Measurements from ENCODE around the gene LRRC4B. TPM values are rescaled to one million over a fixed set of nuclear protein-coding genes. Genes with fewer than 3 reads are reported as not detected.
"Not testable (repeated sequence)": the region's sequence is repeated elsewhere in the genome, so short reads cannot be mapped to it uniquely, and the experiment has no call there.

The LRRC4B gene
- total RNA-seq, 1 donor from 2014 or later = 0.47 TPM

DNA sequence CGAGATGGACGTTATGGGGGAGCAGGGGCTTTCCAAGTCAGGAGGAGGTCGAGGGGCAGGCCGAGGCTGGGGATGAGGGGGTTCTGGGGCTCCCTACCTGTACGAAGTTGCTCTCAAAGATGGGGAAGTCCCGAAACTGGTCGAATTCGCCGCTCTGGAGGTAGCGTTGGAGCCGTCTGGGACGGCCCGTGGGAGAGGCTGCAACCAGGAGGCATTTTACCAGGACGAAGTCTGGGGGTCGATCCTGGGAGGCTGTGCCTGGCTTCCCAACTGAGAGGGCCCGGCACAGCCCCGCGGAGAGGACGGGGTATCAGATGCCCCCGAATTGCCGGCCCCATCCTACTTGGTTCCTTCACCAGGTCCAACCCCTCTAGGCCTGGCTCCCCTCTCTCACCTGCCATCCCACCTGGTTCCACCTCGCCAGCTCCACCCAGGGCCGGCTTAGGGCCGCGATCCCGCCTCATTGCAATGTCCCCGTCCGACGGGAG lies 92.5 kb downstream of the LRRC4B start:
- H3K4me1 ChIP-seq = peaks cover 32% of the 10 kb centered on the region
- peaks cover 29% of the 10 kb centered on the region for H3K36me3 ChIP-seq
- TF ChIP-seq, protein P1, sequence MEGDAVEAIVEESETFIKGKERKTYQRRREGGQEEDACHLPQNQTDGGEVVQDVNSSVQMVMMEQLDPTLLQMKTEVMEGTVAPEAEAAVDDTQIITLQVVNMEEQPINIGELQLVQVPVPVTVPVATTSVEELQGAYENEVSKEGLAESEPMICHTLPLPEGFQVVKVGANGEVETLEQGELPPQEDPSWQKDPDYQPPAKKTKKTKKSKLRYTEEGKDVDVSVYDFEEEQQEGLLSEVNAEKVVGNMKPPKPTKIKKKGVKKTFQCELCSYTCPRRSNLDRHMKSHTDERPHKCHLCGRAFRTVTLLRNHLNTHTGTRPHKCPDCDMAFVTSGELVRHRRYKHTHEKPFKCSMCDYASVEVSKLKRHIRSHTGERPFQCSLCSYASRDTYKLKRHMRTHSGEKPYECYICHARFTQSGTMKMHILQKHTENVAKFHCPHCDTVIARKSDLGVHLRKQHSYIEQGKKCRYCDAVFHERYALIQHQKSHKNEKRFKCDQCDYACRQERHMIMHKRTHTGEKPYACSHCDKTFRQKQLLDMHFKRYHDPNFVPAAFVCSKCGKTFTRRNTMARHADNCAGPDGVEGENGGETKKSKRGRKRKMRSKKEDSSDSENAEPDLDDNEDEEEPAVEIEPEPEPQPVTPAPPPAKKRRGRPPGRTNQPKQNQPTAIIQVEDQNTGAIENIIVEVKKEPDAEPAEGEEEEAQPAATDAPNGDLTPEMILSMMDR (IDR thresholded peaks at IDR 0.05; ENCODE audit: borderline replicate concordance) = no peak
- H3K27me3 ChIP-seq (ENCODE audit: low read depth) = no peaks in the 10 kb centered on the region
- intact Hi-C loops (cut with micrococcal nuclease) = no loop called here
- peak overlapping the region; percentile 64 for H3K27ac ChIP-seq (replicated peaks)
- H3K4me3 ChIP-seq = peak overlapping the region; percentile 73
- H3K9me3 ChIP-seq (replicated peaks) = no peaks in the 10 kb centered on the region
- DNase-seq = no peak

DNA sequence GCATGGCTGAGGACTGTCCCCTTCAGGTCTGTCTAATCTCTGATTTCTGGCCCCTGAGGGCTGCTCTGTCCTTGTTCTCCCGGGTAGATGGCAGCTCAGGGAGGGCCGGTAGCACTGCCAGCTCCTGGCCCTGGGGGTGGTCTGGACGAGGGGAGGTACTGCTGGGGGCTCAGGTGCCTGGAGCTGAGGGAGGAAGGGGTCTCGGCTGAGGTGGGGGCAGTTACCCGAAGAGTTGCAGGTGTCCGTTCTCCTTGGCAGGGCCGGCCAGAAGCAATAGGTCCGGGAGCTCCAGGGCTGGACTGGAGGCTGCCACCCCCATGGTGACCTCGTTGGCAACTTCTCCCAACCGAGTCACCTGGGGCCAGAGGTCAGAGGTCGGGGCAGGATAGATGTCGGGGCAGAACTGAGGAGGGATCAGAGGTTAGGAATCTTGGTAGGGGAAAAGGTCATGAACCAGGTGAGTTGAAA lies 93.1 kb downstream of the LRRC4B start:
- H3K4me1 ChIP-seq = peaks cover 32% of the 10 kb centered on the region
- H3K27ac ChIP-seq (replicated peaks) = no peak overlapping the region
- TF ChIP-seq, protein P1 (IDR thresholded peaks at IDR 0.05; ENCODE audit: borderline replicate concordance) = no peak
- DNase-seq = no peak
- intact Hi-C loops (cut with micrococcal nuclease) = no loop called here
- no peaks in the 10 kb centered on the region for H3K27me3 ChIP-seq (ENCODE audit: low read depth)
- H3K9me3 ChIP-seq (replicated peaks) = no peaks in the 10 kb centered on the region
- no peak overlapping the region for H3K4me3 ChIP-seq
- peaks cover 22% of the 10 kb centered on the region for H3K36me3 ChIP-seq

DNA sequence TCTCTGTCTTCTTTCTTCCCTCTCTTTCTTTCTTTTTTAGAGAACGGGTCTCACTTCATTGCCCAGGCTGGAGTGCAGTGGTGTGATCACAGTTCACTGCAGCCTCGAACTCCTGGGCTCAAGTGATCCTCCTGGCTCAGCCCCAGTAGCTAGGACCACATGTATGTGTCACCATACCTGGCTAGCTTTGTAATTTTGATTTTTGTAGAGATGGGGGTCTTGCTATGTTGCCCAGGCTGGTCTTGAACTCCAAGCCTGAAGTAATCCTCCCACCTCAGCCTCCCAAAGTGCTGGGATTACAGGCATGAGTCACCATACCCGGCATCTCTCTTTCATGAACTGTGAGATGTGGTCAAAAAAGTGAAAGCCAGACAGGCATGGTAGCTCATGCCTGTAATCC lies 94.9 kb downstream of the LRRC4B start:
- H3K4me1 ChIP-seq = peaks cover 20% of the 10 kb centered on the region
- H3K27me3 ChIP-seq (ENCODE audit: low read depth); H3K4me3 ChIP-seq; DNase-seq; intact Hi-C loops (cut with micrococcal nuclease); H3K27ac ChIP-seq (replicated peaks); H3K36me3 ChIP-seq; H3K9me3 ChIP-seq (replicated peaks): not testable (repeated sequence)

DNA sequence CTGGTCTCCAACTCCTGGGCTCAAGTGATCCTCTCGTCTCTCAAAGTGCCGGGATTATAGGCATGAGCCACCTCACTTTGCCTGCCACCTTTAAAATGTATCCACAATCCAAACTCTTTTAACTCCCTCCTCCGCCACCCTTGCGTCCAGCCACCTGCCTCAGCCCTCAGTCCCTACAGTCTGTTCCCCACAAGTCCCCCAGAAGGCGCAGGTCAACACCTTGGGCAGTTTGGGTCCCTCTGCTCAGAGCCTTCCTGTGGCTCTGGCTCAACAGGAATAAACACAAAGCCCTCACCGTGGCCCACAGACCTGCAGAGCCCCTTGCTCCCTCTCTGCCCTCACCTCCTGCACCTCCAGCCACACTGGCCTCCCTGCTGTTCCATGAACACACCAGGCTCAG lies 99.4 kb downstream of the LRRC4B start:
- Histone ChIP-seq H3K27ac (replicated peaks) (no peak overlapping the region), H3K27me3 (ENCODE audit: low read depth) (peaks cover 32% of the 10 kb centered on the region), H3K36me3 (no peaks in the 10 kb centered on the region), H3K9me3 (replicated peaks) (no peaks in the 10 kb centered on the region), H3K4me1 (no peaks in the 10 kb centered on the region), H3K4me3 (no peak overlapping the region)
- TF ChIP-seq, protein P1 (IDR thresholded peaks at IDR 0.05; ENCODE audit: borderline replicate concordance) = no peak
- DNase-seq = no peak
- intact Hi-C loops (cut with micrococcal nuclease) = no loop called here

DNA sequence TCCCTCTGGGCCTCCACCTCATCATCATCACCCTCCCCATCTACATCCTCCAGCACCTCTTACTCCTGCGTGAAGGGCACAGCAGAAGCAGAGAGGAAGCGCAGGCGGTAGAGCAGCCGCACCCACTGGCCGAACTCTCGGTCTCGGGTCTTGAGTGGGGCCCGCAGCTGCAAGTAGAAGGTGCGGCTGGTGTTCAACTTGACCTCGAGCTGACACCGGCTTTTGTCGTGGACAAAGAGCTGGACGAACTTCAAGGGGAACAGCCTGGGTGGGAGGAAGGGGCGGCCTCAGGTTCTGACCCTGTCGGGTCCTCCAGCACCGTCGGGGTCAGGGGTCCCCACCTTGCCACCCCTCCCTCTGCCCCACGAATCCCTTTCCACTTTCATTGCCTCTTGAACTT lies 100.7 kb downstream of the LRRC4B start:
- no peak overlapping the region for H3K4me3 ChIP-seq
- TF ChIP-seq, protein P1 (IDR thresholded peaks at IDR 0.05; ENCODE audit: borderline replicate concordance) = no peak
- DNase-seq = no peak
- H3K9me3 ChIP-seq (replicated peaks) = no peaks in the 10 kb centered on the region
- H3K36me3 ChIP-seq = no peaks in the 10 kb centered on the region
- intact Hi-C loops (cut with micrococcal nuclease) = no loop called here
- H3K27ac ChIP-seq (replicated peaks) = no peak overlapping the region
- no peaks in the 10 kb centered on the region for H3K4me1 ChIP-seq
- H3K27me3 ChIP-seq (ENCODE audit: low read depth) = peaks cover 37% of the 10 kb centered on the region

Other genes starting within 250 kb of the LRRC4B start
- gene KCNC3, start 239.1 kb downstream of the LRRC4B start, total RNA-seq = 2.6 TPM
- gene NAPSA, start 202.8 kb downstream of the LRRC4B start, total RNA-seq = 0.05 TPM
- gene NR1H2, start 192.0 kb downstream of the LRRC4B start, total RNA-seq = 71.6 TPM
- gene POLD1, start 184.1 kb downstream of the LRRC4B start, total RNA-seq = 10.8 TPM
- not detected for gene SPIB, start 149.5 kb downstream of the LRRC4B start, total RNA-seq
- gene MYBPC2, start 135.5 kb downstream of the LRRC4B start, total RNA-seq = not detected
- 97.7 TPM for gene EMC10, start 91.9 kb downstream of the LRRC4B start, total RNA-seq
- 1.3 TPM for gene GARIN5A, start 91.6 kb downstream of the LRRC4B start, total RNA-seq
- 28.6 TPM for gene JOSD2, start 57.2 kb downstream of the LRRC4B start, total RNA-seq
- gene ASPDH, start 54.5 kb downstream of the LRRC4B start, total RNA-seq = not detected
- 0.22 TPM for gene SYT3, start 71.4 kb upstream of the LRRC4B start, total RNA-seq
- gene C19orf81, start 81.0 kb upstream of the LRRC4B start, total RNA-seq = 3.6 TPM
- 0.25 TPM for gene SHANK1, start 151.4 kb upstream of the LRRC4B start, total RNA-seq
- gene CLEC11A, start 154.9 kb upstream of the LRRC4B start, total RNA-seq = 6.2 TPM
- gene GPR32, start 202.0 kb upstream of the LRRC4B start, total RNA-seq = not detected
- gene ACP4, start 222.0 kb upstream of the LRRC4B start, total RNA-seq = not detected

Data from left ventricle myocardium inferior (tissue), 1 donor.